NCI-H1417 (cell line): ENCODE data around the gene KIF26A.
"Not testable (repeated sequence)": the region's sequence is repeated elsewhere in the genome, so short reads cannot be mapped to it uniquely, and the experiment has no call there.

Experiments
- DNase-seq, 3 experiments: peaks; one replicate each; lab custom pipeline; 2025; lab: John Stamatoyannopoulos, UW

KIF26A gene

DNA sequence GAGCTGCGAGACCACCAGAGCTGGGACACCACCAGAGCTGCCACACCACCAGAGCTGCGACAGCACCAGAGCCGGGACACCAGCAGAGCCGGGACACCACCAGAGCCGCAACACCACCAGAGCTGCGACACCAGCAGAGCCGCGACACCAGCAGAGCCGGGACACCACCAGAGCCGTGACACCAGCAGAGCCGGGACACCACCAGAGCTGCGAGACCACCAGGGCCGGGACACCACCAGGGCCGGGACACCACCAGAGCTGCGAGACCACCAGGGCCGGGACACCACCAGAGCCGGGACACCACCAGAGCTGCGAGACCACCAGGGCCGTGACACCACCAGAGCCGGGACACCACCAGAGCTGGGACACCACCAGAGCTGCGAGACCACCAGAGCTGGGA lies 69.9 kb downstream of the KIF26A start:
- not testable (repeated sequence) for DNase-seq

DNA sequence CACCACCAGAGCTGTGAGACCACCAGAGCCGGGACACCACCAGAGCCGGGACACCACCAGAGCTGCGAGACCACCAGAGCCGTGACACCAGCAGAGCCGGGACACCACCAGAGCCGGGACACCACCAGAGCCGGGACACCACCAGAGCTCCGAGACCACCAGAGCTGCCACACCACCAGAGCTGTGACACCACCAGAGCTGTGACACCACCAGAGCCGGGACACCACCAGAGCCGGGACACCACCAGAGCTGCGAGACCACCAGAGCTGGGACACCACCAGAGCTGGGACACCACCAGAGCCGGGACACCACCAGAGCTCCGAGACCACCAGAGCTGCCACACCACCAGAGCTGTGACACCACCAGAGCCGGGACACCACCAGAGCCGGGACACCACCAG lies 70.7 kb downstream of the KIF26A start:
- not testable (repeated sequence) for DNase-seq

DNA sequence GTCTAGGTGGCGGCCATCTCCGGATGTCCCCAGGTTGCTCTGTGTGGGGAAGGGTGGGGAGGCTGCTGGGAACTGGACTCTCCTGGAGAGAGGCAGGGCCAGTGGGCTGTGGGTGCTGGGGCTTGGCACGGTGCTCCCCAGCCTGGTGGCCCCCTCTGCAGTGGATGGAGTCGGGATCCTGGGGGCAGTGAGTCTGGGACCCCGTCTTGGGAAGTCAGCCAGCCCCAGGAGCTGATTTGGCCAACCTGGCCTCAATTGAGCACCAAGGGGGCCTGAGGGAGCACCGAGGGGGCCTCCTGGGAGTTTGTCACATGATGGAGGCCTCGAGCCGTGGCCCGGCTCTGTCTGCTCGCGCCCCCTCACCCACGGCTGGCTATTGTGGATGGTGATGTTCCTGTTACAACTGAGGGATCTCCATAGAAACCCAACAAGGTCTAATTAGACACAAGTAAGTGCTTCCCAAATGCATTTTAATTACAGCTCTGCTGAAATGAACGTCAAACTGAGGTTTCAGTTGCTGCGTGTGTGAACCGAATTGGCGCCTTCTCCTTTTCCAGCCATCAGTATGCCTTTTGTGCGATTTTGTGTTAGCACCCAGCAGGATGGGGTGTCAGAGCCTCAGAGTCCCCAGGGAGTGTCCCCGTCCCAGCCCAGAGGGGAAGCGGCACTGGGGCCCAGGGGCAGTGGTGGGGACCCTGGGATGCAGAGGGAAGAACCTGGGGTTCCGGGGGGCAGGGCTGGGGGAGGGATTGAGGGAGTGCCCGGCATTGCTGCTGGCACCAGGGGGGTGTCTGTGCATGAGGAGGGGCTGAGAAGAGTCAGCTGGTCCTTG lies 71.8 kb downstream of the KIF26A start:
- DNase-seq, result peak in 2 of 3 experiments; percentile 69 to 93

DNA sequence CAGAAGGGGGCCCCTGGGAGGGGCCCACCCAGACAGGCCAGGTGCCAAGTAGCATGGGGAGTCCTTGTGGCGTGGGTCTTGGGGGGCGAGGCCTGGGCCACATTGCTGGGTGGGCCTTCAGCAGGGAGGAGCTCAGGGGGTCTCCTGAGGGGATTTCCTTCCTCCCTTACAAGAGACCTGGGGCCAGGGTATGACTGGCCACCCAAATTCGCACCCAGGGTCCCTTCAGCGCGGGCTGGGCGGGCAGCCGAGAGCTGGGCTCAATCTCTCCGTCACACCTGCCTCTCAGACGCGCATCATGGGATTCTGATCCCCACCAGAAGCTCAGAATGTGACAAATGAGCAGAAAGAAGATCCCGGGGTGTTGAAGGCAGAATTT lies 72.4 kb downstream of the KIF26A start:
- DNase-seq, result peak in 1 of 3 experiments; percentile 41

DNA sequence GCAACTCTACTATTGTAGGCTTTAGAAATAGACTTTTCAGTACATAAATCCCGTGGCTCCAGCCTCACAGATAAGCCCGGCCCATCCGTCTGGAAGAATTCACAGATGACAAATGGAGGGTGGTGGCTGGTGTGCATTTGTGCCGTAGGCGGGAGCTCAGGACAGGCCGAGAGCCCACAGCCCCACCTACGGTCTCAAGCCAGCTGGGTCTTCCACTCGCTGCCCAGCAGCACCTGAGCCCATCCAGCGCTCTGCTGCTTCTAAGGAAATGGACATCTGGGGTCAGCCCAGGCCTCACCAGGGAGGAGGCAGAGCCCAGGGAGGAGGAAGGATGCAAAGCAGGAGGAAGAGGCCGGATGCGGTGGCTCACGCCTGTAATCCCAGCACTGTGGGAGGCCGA lies 72.8 kb downstream of the KIF26A start:
- no peak for DNase-seq

DNA sequence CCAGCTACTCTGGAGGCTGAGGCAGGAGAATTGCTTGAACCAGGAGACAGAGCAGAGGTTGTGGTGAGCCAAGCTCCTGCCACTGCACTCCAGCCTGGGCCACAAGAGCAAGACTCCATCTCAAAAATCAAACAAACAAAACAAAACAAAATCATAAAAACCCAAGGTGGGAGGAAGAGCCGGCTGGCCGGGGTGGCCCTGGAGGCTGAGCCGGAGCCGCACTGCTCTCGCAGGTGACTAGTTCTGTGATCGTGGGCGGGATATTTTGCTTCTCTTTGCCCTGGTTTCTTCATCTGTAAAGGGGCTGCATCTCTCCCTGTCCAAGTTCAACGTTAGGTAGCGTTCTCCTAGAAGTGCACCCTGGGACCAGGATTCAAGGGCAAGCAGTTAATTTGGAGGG lies 73.4 kb downstream of the KIF26A start:
- DNase-seq, result no peak

DNA sequence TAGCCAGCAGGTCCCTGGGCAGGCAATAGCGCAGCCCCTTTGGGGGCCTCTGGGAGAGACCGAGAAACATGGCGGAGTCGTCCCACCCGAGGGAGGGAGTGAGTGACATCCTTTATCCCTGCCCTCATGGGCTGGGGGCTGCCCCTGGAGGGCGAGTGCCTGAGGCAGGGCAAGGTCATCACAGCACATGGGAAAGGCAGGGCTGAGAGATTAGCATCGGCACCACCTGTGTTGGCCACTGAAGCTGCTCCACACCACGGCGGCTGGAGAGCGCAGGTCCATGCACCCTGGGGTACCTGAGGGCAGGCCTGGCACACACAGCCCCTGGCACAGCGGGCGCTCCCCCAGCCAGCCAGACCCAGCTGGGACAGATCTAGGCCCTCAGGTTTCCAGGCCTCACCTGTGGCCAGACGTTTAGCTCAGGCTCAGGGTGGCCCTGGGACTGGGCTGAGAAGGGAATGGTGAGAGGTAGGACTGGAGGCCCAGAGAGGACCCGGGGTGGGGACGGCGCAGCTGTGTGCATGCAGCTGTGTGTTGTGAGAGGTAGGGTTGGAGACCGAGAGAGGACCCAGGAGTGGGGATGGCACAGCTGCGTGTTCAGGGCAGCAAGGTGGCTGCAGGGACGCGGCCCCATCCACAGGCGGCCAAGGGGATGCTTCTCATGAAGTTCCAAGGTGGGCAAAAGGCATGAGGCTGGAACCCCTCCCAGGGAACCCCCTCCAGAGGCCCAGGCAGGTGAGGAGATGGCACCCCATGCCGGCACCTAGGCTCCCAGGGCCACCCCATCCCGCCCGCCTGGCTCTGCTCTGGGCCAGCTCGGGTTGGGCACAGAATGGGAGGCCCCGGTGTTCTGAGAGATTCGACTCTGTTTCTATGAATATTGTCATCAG lies 74.1 kb downstream of the KIF26A start:
- no peak for DNase-seq

DNA sequence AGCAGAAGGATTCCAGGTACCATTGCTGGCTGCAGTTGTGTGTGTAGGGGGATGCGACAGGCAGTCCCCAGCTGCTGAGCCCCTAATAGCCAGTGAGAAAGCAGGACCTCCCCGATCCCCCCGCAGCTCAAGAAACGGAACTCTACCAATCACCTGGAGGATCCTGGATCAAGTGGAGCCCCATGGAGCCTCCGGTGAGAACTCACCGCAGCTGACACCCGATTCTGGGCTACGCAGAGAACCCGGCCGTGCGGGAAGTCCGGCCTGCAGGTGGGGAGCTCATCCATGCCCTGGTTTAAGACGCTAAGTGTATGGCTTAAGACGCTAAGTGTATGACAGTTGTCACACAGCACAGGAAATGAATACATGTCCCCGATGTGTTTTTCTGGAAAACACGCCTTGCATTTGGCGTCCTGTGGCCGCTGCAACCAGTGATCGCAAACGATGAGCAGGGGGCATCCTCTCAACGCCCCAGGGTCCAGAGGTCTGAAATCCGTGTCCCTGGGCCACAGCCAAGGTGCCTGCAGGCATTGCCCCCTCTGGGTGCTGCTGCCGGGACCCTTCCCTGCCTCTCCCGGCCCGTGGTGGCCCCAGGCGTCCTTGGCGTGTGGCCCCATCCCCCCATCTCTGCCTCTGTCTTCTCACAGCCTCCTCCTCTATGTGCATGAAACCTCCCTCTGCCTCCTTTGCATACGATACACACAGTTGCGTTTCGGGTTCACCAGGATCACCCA lies 75.1 kb downstream of the KIF26A start:
- no peak for DNase-seq

DNA sequence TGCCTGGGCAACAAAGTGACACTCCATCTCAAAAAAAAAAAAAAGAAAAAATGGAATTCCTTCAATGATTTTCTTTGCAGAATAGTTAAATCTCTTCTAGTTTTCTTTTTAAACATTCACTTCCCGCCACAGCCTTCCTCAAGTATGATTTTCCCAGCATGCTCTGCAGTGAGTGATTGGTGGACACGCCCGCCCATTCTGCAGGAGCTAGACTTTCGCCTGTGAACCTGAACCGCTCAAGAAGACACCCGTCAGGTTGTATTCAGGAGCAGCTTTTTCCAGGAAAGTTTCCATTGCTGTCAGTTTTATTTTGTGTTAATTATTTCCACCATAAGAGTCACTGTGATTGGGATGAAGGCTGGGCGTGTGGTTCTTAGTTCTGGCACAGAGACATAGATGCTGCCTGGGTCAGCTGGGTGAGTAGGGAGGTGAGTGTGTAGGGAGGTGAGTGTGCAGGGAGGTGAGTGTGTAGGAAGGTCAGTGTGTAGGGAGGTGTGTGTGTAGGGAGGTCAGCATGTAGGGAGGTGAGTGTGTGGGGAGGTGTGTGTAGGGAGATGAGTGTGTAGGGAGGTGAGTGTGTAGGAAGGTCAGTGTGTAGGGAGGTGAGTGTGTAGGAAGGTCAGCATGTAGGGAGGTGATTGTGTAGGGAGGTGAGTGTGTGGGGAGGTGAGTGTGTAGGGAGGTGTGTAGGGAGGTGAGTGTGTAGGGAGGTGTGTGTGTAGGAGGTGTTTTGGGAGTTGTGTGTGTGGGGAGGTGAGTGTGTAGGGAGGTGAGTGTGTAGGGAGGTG lies 76.2 kb downstream of the KIF26A start:
- DNase-seq, result peak in 1 of 3 experiments; percentile 38

DNA sequence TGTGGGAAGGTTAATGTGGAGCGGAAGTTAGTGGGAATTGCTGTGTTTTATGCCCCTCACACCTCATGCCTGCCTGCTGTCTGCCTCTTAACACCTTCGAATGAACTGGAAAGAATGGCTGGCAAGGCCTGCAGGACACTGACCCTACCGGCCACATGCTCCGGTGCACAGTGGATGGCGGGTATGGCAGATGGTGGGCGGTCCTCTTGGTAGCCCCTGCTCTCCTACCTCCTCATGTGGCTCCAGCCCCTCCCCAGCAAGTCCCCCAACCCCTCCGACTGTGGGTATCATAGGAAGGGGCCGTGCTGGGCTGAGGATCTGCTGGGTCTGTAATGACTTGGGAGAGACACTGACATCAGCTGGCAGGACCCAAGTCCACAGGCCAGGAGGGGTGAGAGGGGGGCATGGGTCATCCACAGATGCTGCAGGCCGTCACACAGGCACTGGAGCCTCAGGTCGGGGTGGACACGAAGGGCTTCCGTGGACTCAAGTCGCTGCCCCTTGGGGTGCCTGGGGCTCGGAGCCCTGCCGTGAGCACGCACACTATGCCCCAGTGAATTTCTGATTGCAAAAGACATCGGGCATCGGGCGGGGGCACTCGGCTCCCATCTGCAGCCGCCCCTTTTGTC lies 77.4 kb downstream of the KIF26A start:
- no peak for DNase-seq

DNA sequence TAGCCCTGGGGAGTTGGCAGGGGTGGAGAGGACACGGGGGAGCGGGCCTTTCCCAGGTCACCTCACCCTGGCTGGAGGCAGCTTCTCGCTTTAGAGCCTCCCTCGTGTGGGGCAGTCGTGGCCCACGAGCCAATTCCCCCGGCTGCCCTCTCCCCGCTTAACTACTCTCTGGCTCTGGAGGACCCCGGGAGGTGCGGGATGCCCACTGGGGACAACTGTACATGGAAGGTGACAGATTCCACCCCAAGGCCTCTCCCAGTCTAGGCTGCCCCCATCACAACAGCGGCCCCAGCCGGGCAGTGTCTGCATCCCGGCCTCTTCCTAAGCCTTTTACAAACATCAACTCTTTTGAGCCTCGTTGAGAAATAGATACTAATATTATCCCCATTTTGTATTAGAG lies 78.1 kb downstream of the KIF26A start:
- no peak for DNase-seq

DNA sequence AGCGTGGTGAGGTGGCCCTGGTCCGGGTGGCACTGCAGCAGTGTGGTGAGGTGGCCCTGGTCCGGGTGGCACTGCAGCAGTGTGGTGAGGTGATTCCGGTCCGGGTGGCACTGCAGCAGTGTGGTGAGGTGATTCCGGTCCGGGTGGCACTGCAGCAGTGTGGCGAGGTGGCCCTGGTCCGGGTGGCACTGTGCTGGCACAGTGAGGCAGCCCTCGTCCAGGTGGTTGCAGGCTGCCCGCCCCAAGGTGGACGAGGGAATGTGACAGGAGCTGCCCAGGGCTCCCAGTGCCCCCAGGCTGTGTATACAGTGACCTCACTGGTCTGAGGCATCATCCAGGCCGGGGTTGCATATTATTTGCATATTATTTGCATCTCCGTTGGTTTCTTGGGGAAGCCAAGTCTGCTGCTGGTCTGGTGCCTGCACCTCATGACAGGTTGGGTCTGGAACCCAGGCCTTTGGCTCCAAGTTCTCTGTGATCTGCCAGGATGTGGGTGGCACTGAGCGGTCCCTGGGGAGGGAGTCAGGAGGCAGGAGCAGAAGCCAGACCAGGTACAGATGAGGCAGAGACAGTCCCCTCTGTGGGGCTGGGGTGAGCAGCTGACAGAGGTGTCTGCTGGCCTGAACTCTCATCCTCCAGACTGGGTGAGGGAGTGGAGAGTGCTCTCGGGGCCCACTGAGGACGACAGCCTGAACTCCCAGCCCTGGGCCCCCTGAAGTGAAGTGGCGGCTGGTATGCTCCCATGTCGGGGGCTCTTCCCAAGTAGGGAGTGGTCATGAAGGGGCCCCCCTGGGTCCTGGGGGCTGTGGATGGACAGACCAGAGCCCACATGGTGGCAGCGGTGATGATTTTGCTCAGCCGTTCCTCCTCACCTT lies 79.3 kb downstream of the KIF26A start:
- no peak for DNase-seq

DNA sequence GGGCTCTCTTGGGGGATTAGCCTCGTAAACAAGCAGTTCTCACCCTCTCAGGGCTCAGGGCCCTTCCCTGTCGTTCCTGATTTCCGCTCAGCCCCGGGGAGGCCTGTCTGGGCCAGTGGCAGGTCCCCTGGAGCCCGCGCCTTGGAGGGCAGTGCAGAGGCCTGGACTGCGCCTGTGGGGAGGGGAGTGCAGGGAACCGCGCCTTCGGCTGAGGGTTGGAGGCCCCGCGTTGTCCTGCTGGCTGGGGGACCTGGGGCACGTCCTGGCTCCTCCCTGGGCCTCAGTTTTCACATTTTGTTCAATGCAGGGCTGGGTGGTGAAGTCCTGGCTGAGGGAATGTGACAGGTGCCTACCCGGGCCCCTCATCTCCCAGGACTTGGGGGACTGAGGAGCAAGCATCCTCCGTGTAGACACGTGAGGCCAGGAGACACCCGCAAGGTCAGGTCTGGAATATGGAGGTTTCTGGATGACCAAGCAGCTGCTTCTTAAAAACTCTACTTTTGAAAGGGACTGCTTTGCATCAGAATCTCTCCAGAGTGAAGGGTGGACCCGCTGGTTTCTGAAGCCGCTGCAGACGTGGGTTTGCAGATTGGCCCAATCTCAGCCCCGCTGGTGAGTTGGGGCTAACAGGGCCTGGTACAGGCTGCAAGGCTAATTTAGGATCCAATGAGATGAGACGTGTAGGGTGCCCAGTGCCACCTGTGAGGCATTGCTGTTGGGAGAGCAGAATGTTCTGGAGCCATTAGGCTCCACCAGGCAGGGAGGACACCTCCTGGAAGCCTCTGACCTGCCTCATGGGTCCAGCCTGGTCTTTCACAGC lies 80.2 kb downstream of the KIF26A start:
- DNase-seq, result no peak

DNA sequence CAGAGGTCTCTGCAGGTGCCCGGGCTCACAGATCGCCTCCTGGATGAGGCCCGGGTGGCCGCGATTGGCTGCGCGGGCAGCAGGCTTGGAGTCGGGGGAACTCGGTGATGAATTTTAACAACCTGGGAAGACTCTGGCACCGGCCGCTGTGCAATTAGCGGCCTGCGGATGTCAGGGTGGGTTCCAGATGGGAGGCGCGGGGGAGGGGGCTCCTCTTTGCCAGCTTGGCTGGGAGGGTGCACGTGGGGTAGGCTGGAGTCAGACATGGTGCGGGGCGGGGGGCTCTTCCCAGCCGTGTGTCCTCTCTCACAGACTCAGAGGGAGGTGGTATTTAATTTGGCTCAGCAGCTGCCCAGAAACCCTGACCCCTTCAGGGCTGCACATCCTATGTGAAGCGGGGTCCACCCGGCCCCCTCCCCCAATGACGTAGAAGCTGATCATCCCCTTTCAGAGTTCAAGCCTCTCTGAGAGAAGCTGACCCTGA lies 81.4 kb downstream of the KIF26A start:
- DNase-seq, result peak in 2 of 3 experiments; percentile 20 to 54

DNA sequence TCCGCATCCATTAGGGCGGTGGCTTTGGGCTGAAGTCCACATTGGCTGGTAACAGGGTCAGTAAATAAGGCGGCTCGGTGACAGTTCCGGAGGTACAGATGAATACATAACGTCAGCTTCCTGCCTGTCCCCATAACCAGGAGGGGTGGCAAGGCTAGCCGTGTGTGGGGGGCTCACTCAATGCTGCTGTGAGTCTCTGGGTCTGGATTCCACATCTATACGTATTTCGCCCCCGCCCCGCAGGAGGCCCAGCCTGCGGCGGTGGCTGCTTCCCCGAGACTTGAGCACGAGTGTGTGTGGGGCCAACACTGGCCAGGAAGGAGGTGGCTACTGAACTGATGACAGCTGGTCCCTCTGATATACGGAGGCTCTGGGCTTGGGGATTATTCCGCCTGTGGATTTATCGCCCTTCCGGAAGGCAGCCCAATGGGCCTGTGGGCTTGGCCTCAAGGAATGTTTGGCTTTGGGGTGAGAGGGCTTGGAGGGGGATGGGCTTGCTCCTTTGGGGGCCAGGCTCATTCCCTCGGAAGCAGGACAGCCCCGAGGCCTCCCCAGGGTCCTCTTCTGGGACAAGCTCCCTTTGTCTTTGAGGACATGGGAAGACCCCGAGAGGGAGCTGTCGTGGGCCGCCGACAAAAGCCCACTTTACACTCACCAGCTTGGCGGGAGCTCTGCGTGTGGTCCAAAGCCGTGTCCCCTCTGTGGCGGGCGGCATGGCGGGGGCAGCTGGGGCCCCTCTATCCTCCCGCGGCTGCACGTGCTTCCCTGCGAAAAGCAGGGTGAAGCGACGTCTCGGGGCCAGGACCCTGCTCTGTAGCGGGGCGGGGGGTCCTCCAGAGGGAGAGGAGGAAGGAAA lies 82.1 kb downstream of the KIF26A start:
- DNase-seq, result no peak

DNA sequence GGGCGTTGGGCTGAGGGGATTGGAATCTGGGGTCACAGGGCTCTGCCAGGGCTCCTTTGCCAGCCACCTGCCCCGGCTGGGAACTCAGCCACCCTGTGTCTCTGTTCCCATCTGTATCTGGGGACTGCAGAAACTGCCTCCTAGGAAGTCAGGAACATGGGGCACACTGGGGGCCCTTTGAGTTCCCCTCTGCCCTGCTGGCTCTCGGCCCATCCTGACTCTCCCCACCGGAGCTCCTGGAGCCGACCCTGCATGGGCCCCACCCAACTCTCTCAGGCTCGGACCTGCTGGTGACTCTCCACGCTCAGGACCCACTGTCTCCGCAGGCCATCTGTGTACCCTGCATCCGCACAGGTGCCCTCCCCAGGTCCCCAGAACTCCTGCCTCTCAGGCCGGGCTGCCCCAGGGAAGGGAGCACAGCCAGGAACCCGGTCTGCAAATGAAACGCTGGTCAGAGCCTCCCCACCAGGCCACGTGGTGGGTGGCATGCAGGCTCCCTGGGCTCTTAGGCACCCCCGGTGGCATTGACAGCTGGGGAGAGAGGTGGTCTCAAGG lies 82.8 kb downstream of the KIF26A start:
- DNase-seq, result no peak

DNA sequence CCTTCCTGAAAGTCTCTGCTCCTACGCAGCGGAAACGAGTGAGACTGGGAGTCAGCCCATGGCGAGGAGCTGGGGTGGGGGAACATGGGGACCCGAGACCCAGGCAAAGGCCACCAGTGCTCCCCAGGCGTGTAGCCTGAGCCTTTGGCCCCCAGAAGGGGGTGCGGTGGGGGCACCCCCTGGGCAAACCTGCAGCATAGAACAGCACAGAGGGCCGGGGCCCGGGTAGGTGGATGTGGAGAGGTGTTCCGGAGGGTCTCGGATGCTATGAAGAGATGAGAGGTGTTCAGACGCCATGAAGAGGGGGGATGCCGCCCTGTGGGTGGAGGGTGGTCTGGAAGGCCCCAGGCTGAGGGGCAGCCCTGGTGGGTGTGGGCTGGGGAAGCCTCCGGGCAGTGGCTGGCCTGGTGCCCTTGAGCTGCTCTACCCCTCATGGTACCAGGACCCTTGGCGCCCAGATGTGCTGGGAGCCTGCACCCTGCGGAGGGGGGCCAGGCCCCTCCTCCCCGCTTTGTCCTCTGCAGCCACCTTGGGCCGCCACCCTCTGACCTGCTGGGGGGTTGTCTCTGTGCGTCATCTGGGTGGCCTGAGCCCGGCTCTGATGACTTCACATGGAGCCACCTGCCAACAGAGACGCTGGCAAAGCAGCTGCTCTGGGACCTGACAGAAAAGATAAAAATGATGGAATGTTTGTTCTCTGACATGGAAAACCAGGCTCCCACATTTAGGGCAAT lies 83.4 kb downstream of the KIF26A start:
- DNase-seq, result peak in 1 of 3 experiments; percentile 19
